HuH-7 (cell line): ENCODE measurements around the gene WDR62.
"Not testable (repeated sequence)": the region's sequence is repeated elsewhere in the genome, so short reads cannot be mapped to it uniquely, and the experiment has no call there.

Experiments
- DNase-seq: peaks from one replicate; pipeline ENCODE4 v3.0.0; 2011; ENCODE audit warnings: low spot score

The WDR62 gene

GRCh38 chr19:36110487-36111199 lies 55.9 kb downstream of the WDR62 start, which contains the start of gene OVOL3:
TSS of gene OVOL3 (plus strand) at chr19:36111143. CDS start at chr19:36111203, 60 bp downstream.
- no peak for DNase-seq

- DNase-seq = no peak
These were observed 56.5 kb downstream of the WDR62 start for GRCh38 chr19:36111200-36111539.

- DNase-seq = no peak
These were observed 58.0 kb downstream of the WDR62 start for GRCh38 chr19:36112678-36113077.

- DNase-seq = no peak
These were observed 58.7 kb downstream of the WDR62 start for GRCh38 chr19:36113425-36113824.

- no peak for DNase-seq
These were observed 59.4 kb downstream of the WDR62 start for GRCh38 chr19:36113894-36114720.

- peak; percentile 100 for DNase-seq
These were observed 60.2 kb downstream of the WDR62 start, which contains the start of gene POLR2I for GRCh38 chr19:36114721-36115452. TSS of gene POLR2I (minus strand) at chr19:36114875. CDS start at chr19:36114856, 19 bp downstream.

GRCh38 chr19:36115453-36116343 lies 61.0 kb downstream of the WDR62 start, which contains the start of gene TBCB:
TSS of gene TBCB (plus strand) at chr19:36115468. CDS start at chr19:36115561, 93 bp downstream.
- no peak for DNase-seq

- no peak for DNase-seq
These were observed 61.6 kb downstream of the WDR62 start for GRCh38 chr19:36116344-36116637.

- DNase-seq = peak; percentile 54
These were observed 65.6 kb downstream of the WDR62 start for GRCh38 chr19:36120092-36120983.

- DNase-seq = no peak
These were observed 66.3 kb downstream of the WDR62 start for GRCh38 chr19:36120984-36121358.

- no peak for DNase-seq
These were observed 66.9 kb downstream of the WDR62 start for GRCh38 chr19:36121486-36122124.

- DNase-seq = no peak
These were observed 70.9 kb downstream of the WDR62 start for GRCh38 chr19:36125557-36125956.

- DNase-seq = peak; percentile 43
These were observed 73.7 kb downstream of the WDR62 start for GRCh38 chr19:36128392-36128736.

GRCh38 chr19:36131221-36131620 lies 76.5 kb downstream of the WDR62 start:
- DNase-seq = not testable (repeated sequence)

- not testable (repeated sequence) for DNase-seq
These were observed 80.2 kb downstream of the WDR62 start for GRCh38 chr19:36134867-36135266.

GRCh38 chr19:36136964-36137686 lies 82.4 kb downstream of the WDR62 start:
- no peak for DNase-seq

- DNase-seq = no peak
These were observed 84.4 kb downstream of the WDR62 start for GRCh38 chr19:36139120-36139472.

- DNase-seq = peak; percentile 99
These were observed 85.0 kb downstream of the WDR62 start, which contains the start of gene CAPNS1 for GRCh38 chr19:36139473-36140303. TSS of gene CAPNS1 (plus strand) at chr19:36140066. CDS start at chr19:36141012, 946 bp downstream.
